HG03469 (cell line): ENCODE results near the gene FAM83G.
"Not testable (repeated sequence)": the region's sequence is repeated elsewhere in the genome, so short reads cannot be mapped to it uniquely, and the experiment has no call there.

ENCODE experiments used
- ATAC-seq: cut with Tn5 transposase; IDR thresholded peaks from one replicate; pipeline ENCODE4 v1.9.1; 2021; ENCODE audit warnings: mild to moderate bottlenecking, moderate library complexity, moderate number of reproducible peaks; ENCODE audit not compliant: unreplicated experiment

Gene FAM83G

GRCh38 chr17:19024101-19025078 is 19.8 kb upstream of the FAM83G start:
- no peak for ATAC-seq

- no peak for ATAC-seq
Measured at GRCh38 chr17:19023209-19023999, 18.8 kb upstream of the FAM83G start.

- no peak for ATAC-seq
Measured at GRCh38 chr17:19022747-19023146, 18.2 kb upstream of the FAM83G start.

- ATAC-seq: no peak
Measured at GRCh38 chr17:19022128-19022527, 17.6 kb upstream of the FAM83G start.

GRCh38 chr17:19021622-19022083 is 17.1 kb upstream of the FAM83G start:
- no peak for ATAC-seq

- ATAC-seq: not testable (repeated sequence)
Measured at GRCh38 chr17:19021011-19021621, 16.6 kb upstream of the FAM83G start.

- ATAC-seq: no peak
Measured at GRCh38 chr17:19020016-19020415, 15.5 kb upstream of the FAM83G start.

- ATAC-seq: no peak
Measured at GRCh38 chr17:19019041-19019941, 14.7 kb upstream of the FAM83G start.

- no peak for ATAC-seq
Measured at GRCh38 chr17:19018600-19018950, 14.0 kb upstream of the FAM83G start.

GRCh38 chr17:19017804-19018599 is 13.4 kb upstream of the FAM83G start:
- ATAC-seq: no peak

GRCh38 chr17:19017401-19017800 is 12.8 kb upstream of the FAM83G start:
- ATAC-seq: no peak

- no peak for ATAC-seq
Measured at GRCh38 chr17:19016881-19017280, 12.3 kb upstream of the FAM83G start.

GRCh38 chr17:19016297-19016696 is 11.7 kb upstream of the FAM83G start:
- no peak for ATAC-seq

- no peak for ATAC-seq
Measured at GRCh38 chr17:19015428-19015827, 10.9 kb upstream of the FAM83G start.

GRCh38 chr17:19014628-19015215 is 10.2 kb upstream of the FAM83G start:
- ATAC-seq: no peak

GRCh38 chr17:19013806-19014627 is 9.5 kb upstream of the FAM83G start:
- ATAC-seq: no peak

- no peak for ATAC-seq
Measured at GRCh38 chr17:19013226-19013625, 8.7 kb upstream of the FAM83G start.
